Measurements from ENCODE around the gene GNG7.

GNG7 gene

GRCh38 chr19:2514981-2515518 is 187.4 kb downstream of the GNG7 start:
- no peaks in the 10 kb centered on the region for H3K4me1 ChIP-seq (ENCODE audit: low read length)
- no peaks in the 10 kb centered on the region for H3F3A ChIP-seq (ENCODE audit: insufficient read depth, low read length)
- H3K36me3 ChIP-seq (replicated peaks; ENCODE audit: insufficient read depth, low read length): no peaks in the 10 kb centered on the region
- no peak overlapping the region for H2AFZ ChIP-seq (ENCODE audit: low read length)
- no peak for DNase-seq
- H3K27ac ChIP-seq (ENCODE audit: low read length): no peak overlapping the region
- TF ChIP-seq EZH2phosphoT487 (IDR thresholded peaks at IDR 0.05; ENCODE audit: low read length) (no peak), EZH2 (optimal IDR thresholded peaks at IDR 0.05; ENCODE audit: low read depth, low read length) (no peak), CTCF (IDR thresholded peaks at IDR 0.05; ENCODE audit: low read length) (no peak)
- no peaks in the 10 kb centered on the region for H3K27me3 ChIP-seq (replicated peaks; ENCODE audit: insufficient read depth, low read length)
- H4K20me1 ChIP-seq (ENCODE audit: insufficient read depth, low read length): no peaks in the 10 kb centered on the region
- H3K79me2 ChIP-seq (ENCODE audit: low read length): no peaks in the 10 kb centered on the region
- no peaks in the 10 kb centered on the region for H3K9me3 ChIP-seq (replicated peaks; ENCODE audit: insufficient read depth, low read length)
- no peak overlapping the region for H3K4me3 ChIP-seq (ENCODE audit: low read length)
- no peaks in the 10 kb centered on the region for H3K9me2 ChIP-seq (replicated peaks; ENCODE audit: insufficient read depth, low read length)
- H3K9ac ChIP-seq (ENCODE audit: low read length): no peak overlapping the region
- no peak overlapping the region for H3K4me2 ChIP-seq (ENCODE audit: low read depth, low read length)

GRCh38 chr19:2512523-2513431 is 189.7 kb downstream of the GNG7 start:
- Histone ChIP-seq H3F3A (ENCODE audit: insufficient read depth, low read length) (no peaks in the 10 kb centered on the region), H2AFZ (ENCODE audit: low read length) (no peak overlapping the region), H3K27me3 (replicated peaks; ENCODE audit: insufficient read depth, low read length) (no peaks in the 10 kb centered on the region), H3K4me3 (ENCODE audit: low read length) (no peak overlapping the region), H4K20me1 (ENCODE audit: insufficient read depth, low read length) (no peaks in the 10 kb centered on the region), H3K79me2 (ENCODE audit: low read length) (no peaks in the 10 kb centered on the region), H3K36me3 (replicated peaks; ENCODE audit: insufficient read depth, low read length) (no peaks in the 10 kb centered on the region), H3K4me1 (ENCODE audit: low read length) (no peaks in the 10 kb centered on the region), H3K9ac (ENCODE audit: low read length) (no peak overlapping the region), H3K4me2 (ENCODE audit: low read depth, low read length) (no peak overlapping the region), H3K9me3 (replicated peaks; ENCODE audit: insufficient read depth, low read length) (no peaks in the 10 kb centered on the region), H3K27ac (ENCODE audit: low read length) (no peak overlapping the region), H3K9me2 (replicated peaks; ENCODE audit: insufficient read depth, low read length) (no peaks in the 10 kb centered on the region)
- DNase-seq: no peak
- no peak for TF ChIP-seq EZH2phosphoT487 (IDR thresholded peaks at IDR 0.05; ENCODE audit: low read length)
- no peak for TF ChIP-seq EZH2 (optimal IDR thresholded peaks at IDR 0.05; ENCODE audit: low read depth, low read length)
- TF ChIP-seq CTCF (IDR thresholded peaks at IDR 0.05; ENCODE audit: low read length): no peak

DNA sequence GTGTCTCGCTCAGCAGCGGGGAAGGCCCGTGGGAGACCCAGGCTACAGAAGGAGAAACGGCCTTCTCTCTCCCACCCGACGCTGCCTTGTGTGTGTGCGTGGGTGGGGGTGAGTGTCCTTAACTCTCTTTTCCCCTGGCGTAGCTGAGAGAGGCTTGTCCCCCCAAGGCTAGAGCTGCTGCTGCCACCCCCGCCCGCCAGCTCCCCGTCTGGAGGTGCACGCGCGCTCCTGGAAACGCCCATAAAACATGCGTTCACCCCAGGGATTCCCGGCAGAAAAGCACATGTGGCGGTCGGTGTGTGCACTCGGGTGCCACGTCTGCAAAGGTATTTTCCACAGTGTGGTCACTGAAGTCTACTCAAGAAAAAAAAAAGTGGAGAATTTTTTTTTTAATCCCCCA is 190.5 kb downstream of the GNG7 start:
- Histone ChIP-seq H3K9ac (ENCODE audit: low read length) (no peak overlapping the region), H3K36me3 (replicated peaks; ENCODE audit: insufficient read depth, low read length) (no peaks in the 10 kb centered on the region), H3K4me1 (ENCODE audit: low read length) (no peaks in the 10 kb centered on the region), H2AFZ (ENCODE audit: low read length) (no peak overlapping the region), H3K4me3 (ENCODE audit: low read length) (no peak overlapping the region), H3K9me2 (replicated peaks; ENCODE audit: insufficient read depth, low read length) (no peaks in the 10 kb centered on the region), H3K27ac (ENCODE audit: low read length) (no peak overlapping the region), H3K27me3 (replicated peaks; ENCODE audit: insufficient read depth, low read length) (no peaks in the 10 kb centered on the region), H3K4me2 (ENCODE audit: low read depth, low read length) (no peak overlapping the region), H4K20me1 (ENCODE audit: insufficient read depth, low read length) (no peaks in the 10 kb centered on the region), H3F3A (ENCODE audit: insufficient read depth, low read length) (no peaks in the 10 kb centered on the region), H3K79me2 (ENCODE audit: low read length) (no peaks in the 10 kb centered on the region), H3K9me3 (replicated peaks; ENCODE audit: insufficient read depth, low read length) (no peaks in the 10 kb centered on the region)
- TF ChIP-seq EZH2phosphoT487 (IDR thresholded peaks at IDR 0.05; ENCODE audit: low read length) (no peak), CTCF (IDR thresholded peaks at IDR 0.05; ENCODE audit: low read length) (no peak), EZH2 (optimal IDR thresholded peaks at IDR 0.05; ENCODE audit: low read depth, low read length) (no peak)
- DNase-seq: no peak

All from MM.1S (cell line).